ENCODE data around the gene CTIF. TPM values are rescaled to one million over a fixed set of nuclear protein-coding genes. Genes with fewer than 3 reads are reported as not detected.

The CTIF gene
- total and polyA plus RNA-seq, 2 donors: 1.7 to 11.3 TPM

DNA sequence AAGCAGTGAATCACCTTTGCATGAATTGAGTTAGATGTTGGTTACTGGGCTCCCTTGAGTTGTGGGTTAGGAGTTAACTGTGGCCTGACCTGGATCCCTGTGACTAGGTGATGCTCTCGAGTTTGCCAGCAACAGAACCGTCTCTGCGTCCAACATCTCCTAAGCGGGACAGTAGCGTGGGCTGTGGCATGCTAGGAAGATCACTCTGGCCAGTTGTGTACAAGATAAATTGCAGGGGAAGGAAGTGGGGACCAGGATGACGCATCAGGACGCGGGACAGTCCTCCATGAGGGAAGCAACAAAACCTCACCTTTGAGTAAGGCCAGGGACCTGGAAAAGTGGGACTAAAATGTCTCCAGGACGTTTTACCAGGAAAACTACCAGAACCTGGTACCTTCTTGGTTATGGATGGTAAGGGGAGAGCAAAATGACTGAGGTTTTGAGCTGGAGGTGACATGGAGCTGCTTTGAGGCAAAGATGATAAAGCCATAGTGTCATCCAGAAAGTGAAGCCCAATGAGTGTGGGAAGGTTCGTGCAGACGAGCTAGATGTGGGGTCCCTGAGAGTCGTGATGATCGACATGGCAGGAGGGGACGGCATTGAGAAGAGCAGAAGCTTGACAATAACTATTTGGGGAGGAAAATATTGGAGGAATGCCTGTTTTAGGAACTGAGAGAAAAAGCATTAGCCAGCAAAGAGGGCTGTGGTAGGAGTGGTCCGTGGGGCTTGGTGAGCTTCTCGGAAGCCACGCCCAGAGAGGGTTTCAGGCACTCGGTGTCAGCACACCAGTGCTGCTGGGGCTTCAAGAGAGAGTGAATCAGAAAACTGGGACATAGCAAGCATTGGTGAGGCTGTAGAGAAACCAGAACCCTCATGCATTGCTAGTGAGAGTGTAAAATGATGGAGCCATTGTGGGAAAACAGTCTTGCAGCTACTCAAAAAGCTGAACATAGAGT, 316.9 kb downstream of the CTIF start:
- peaks cover 0 to 33% of the 10 kb centered on the region in 2 donors for H3K4me1 ChIP-seq (ENCODE audit: control insufficient read depth in 2 of 2, insufficient read depth in 2 of 2, low read length in 2 of 2)
- no peak overlapping the region for H3K4me3 ChIP-seq (ENCODE audit: low read length in 2 of 2)
- no peaks in the 10 kb centered on the region for H3K9me3 ChIP-seq (ENCODE audit: control insufficient read depth in 2 of 2, insufficient read depth in 1 of 2, low read length in 1 of 2)
- no peaks in the 10 kb centered on the region for H3K36me3 ChIP-seq (ENCODE audit: control insufficient read depth in 2 of 2, insufficient read depth in 2 of 2, low read length in 1 of 2)
- 92% methylated on average over 18 of the region's 18 CpGs for WGBS
- no peak for DNase-seq (ENCODE audit: low read depth in 6 of 9, low spot score in 9 of 9)
- no peak overlapping the region for H3K27ac ChIP-seq (ENCODE audit: low read depth in 1 of 2, low read length in 1 of 2)
- H3K27me3 ChIP-seq (ENCODE audit: control insufficient read depth in 2 of 2, insufficient read depth in 1 of 2, low read length in 1 of 2): no peaks in the 10 kb centered on the region

GRCh38 chr18:48857023-48857694, 318.3 kb downstream of the CTIF start:
- Histone ChIP-seq H3K27me3 (ENCODE audit: control insufficient read depth in 2 of 2, insufficient read depth in 1 of 2, low read length in 1 of 2) (no peaks in the 10 kb centered on the region), H3K36me3 (ENCODE audit: control insufficient read depth in 2 of 2, insufficient read depth in 2 of 2, low read length in 1 of 2) (no peaks in the 10 kb centered on the region), H3K4me1 (ENCODE audit: control insufficient read depth in 2 of 2, insufficient read depth in 2 of 2, low read length in 2 of 2) (peaks cover 0 to 18% of the 10 kb centered on the region in 2 donors), H3K27ac (ENCODE audit: low read depth in 1 of 2, low read length in 1 of 2) (no peak overlapping the region), H3K9me3 (ENCODE audit: control insufficient read depth in 2 of 2, insufficient read depth in 1 of 2, low read length in 1 of 2) (no peaks in the 10 kb centered on the region), H3K4me3 (ENCODE audit: low read length in 2 of 2) (no peak overlapping the region)
- 94% methylated on average over 14 of the region's 14 CpGs for WGBS
- no peak for DNase-seq (ENCODE audit: low read depth in 6 of 9, low spot score in 9 of 9)

- DNase-seq (ENCODE audit: low read depth in 6 of 9, low spot score in 9 of 9): no peak
- peaks cover 0 to 4% of the 10 kb centered on the region in 2 donors for H3K4me1 ChIP-seq (ENCODE audit: control insufficient read depth in 2 of 2, insufficient read depth in 2 of 2, low read length in 2 of 2)
- 95% methylated on average over 4 of the region's 4 CpGs for WGBS
These were observed 319.8 kb downstream of the CTIF start for GRCh38 chr18:48858676-48859075.

GRCh38 chr18:48859311-48860268, 320.8 kb downstream of the CTIF start:
- no peaks in the 10 kb centered on the region for H3K36me3 ChIP-seq (ENCODE audit: control insufficient read depth in 2 of 2, insufficient read depth in 2 of 2, low read length in 1 of 2)
- WGBS: 97% methylated on average over 43 of the region's 43 CpGs
- H3K9me3 ChIP-seq (ENCODE audit: control insufficient read depth in 2 of 2, insufficient read depth in 1 of 2, low read length in 1 of 2): no peaks in the 10 kb centered on the region
- no peak for DNase-seq (ENCODE audit: low read depth in 6 of 9, low spot score in 9 of 9)
- peaks cover 0 to 3% of the 10 kb centered on the region in 2 donors for H3K4me1 ChIP-seq (ENCODE audit: control insufficient read depth in 2 of 2, insufficient read depth in 2 of 2, low read length in 2 of 2)
- no peak overlapping the region for H3K4me3 ChIP-seq (ENCODE audit: low read length in 2 of 2)
- H3K27ac ChIP-seq (ENCODE audit: low read depth in 1 of 2, low read length in 1 of 2): no peak overlapping the region
- no peaks in the 10 kb centered on the region for H3K27me3 ChIP-seq (ENCODE audit: control insufficient read depth in 2 of 2, insufficient read depth in 1 of 2, low read length in 1 of 2)

More at GRCh38 chr18:48858676-48859075, 319.8 kb downstream of the CTIF start:
- no peak overlapping the region for H3K27ac ChIP-seq (ENCODE audit: low read depth in 1 of 2, low read length in 1 of 2)
- H3K4me3 ChIP-seq (ENCODE audit: low read length in 2 of 2): no peak overlapping the region
- no peaks in the 10 kb centered on the region for H3K27me3 ChIP-seq (ENCODE audit: control insufficient read depth in 2 of 2, insufficient read depth in 1 of 2, low read length in 1 of 2)
- H3K9me3 ChIP-seq (ENCODE audit: control insufficient read depth in 2 of 2, insufficient read depth in 1 of 2, low read length in 1 of 2): no peaks in the 10 kb centered on the region
- H3K36me3 ChIP-seq (ENCODE audit: control insufficient read depth in 2 of 2, insufficient read depth in 2 of 2, low read length in 1 of 2): no peaks in the 10 kb centered on the region

- H3K27me3 ChIP-seq (ENCODE audit: control insufficient read depth in 2 of 2, insufficient read depth in 1 of 2, low read length in 1 of 2): no peaks in the 10 kb centered on the region
- no peak overlapping the region for H3K27ac ChIP-seq (ENCODE audit: low read depth in 1 of 2, low read length in 1 of 2)
- DNase-seq (ENCODE audit: low read depth in 6 of 9, low spot score in 9 of 9): no peak
- peaks cover 0 to under 1% of the 10 kb centered on the region in 2 donors for H3K4me1 ChIP-seq (ENCODE audit: control insufficient read depth in 2 of 2, insufficient read depth in 2 of 2, low read length in 2 of 2)
- H3K4me3 ChIP-seq (ENCODE audit: low read length in 2 of 2): no peak overlapping the region
- peaks cover 0 to 2% of the 10 kb centered on the region in 2 donors for H3K9me3 ChIP-seq (ENCODE audit: control insufficient read depth in 2 of 2, insufficient read depth in 1 of 2, low read length in 1 of 2)
- 93% methylated on average over 28 of the region's 28 CpGs for WGBS
- H3K36me3 ChIP-seq (ENCODE audit: control insufficient read depth in 2 of 2, insufficient read depth in 2 of 2, low read length in 1 of 2): no peaks in the 10 kb centered on the region
These were observed 321.7 kb downstream of the CTIF start for GRCh38 chr18:48860269-48861180.

DNA sequence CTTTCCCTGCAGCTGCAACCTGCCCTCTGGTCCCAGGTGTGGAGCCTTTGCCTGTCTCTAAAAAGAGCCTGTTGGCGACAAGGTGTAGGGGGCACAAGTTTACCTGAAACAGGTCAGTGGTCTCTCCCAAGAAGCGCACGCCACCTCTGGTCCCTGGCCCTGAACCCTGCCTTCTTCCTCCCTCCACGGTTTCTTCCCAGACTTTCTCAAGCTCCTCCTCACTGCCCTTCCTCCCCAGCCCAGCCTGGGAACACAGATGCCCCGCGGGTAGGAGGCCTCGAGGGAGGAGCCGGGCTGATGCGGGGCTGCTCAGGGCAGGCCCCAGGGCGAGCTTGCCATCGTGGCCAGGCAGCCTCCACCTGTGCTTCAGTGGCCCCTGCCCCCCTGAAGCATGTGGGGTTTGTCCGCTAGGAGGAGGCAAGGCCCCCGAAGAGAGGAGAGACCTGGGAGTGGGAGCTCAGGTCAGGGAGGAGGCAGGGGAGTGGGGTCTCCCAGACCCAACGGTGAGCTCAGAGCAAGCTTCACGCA, 322.4 kb downstream of the CTIF start:
- no peaks in the 10 kb centered on the region for H3K4me1 ChIP-seq (ENCODE audit: control insufficient read depth in 2 of 2, insufficient read depth in 2 of 2, low read length in 2 of 2)
- no peak for DNase-seq (ENCODE audit: low read depth in 6 of 9, low spot score in 9 of 9)
- WGBS: 90% methylated on average over 15 of the region's 15 CpGs
- no peaks in the 10 kb centered on the region for H3K27me3 ChIP-seq (ENCODE audit: control insufficient read depth in 2 of 2, insufficient read depth in 1 of 2, low read length in 1 of 2)
- H3K36me3 ChIP-seq (ENCODE audit: control insufficient read depth in 2 of 2, insufficient read depth in 2 of 2, low read length in 1 of 2): no peaks in the 10 kb centered on the region
- peaks cover 0 to 4% of the 10 kb centered on the region in 2 donors for H3K9me3 ChIP-seq (ENCODE audit: control insufficient read depth in 2 of 2, insufficient read depth in 1 of 2, low read length in 1 of 2)
- H3K27ac ChIP-seq (ENCODE audit: low read depth in 1 of 2, low read length in 1 of 2): no peak overlapping the region
- no peak overlapping the region for H3K4me3 ChIP-seq (ENCODE audit: low read length in 2 of 2)

- no peaks in the 10 kb centered on the region for H3K36me3 ChIP-seq (ENCODE audit: control insufficient read depth in 2 of 2, insufficient read depth in 2 of 2, low read length in 1 of 2)
- H3K4me3 ChIP-seq (ENCODE audit: low read length in 2 of 2): no peak overlapping the region
- peaks cover 0 to 4% of the 10 kb centered on the region in 2 donors for H3K9me3 ChIP-seq (ENCODE audit: control insufficient read depth in 2 of 2, insufficient read depth in 1 of 2, low read length in 1 of 2)
- DNase-seq (ENCODE audit: low read depth in 6 of 9, low spot score in 9 of 9): no peak
- H3K27ac ChIP-seq (ENCODE audit: low read depth in 1 of 2, low read length in 1 of 2): no peak overlapping the region
- WGBS: 97% methylated on average over 16 of the region's 16 CpGs
- H3K27me3 ChIP-seq (ENCODE audit: control insufficient read depth in 2 of 2, insufficient read depth in 1 of 2, low read length in 1 of 2): no peaks in the 10 kb centered on the region
- no peaks in the 10 kb centered on the region for H3K4me1 ChIP-seq (ENCODE audit: control insufficient read depth in 2 of 2, insufficient read depth in 2 of 2, low read length in 2 of 2)
These were observed 323.3 kb downstream of the CTIF start for GRCh38 chr18:48862132-48862531.

Measured in thymus (tissue), 11 donors.